Measurements from ENCODE around the gene PRDM16. TPM values are rescaled to one million over a fixed set of nuclear protein-coding genes. Genes with fewer than 3 reads are reported as not detected.

PRDM16 gene
- total and polyA plus RNA-seq, 4 donors: 0.05 to 0.67 (median 0.19) TPM

- Histone ChIP-seq H3K36me3 (ENCODE audit: control insufficient read depth in 4 of 4, insufficient read depth in 3 of 4, low read depth in 1 of 4, low read length in 3 of 4) (no peaks in the 10 kb centered on the region), H3K4me1 (ENCODE audit: control insufficient read depth in 4 of 4, insufficient read depth in 4 of 4, low read length in 3 of 4) (no peaks in the 10 kb centered on the region), H3K27me3 (ENCODE audit: control insufficient read depth in 4 of 4, insufficient read depth in 4 of 4, low read length in 3 of 4) (peaks cover 0 to 12% (median 7%) of the 10 kb centered on the region in 4 donors), H3K27ac (ENCODE audit: low read depth in 1 of 2, low read length in 2 of 2) (no peak overlapping the region), H3K4me3 (ENCODE audit: low read depth in 1 of 3, low read length in 3 of 3) (no peak overlapping the region), H3K9me3 (ENCODE audit: control insufficient read depth in 4 of 4, low read length in 3 of 4) (no peaks in the 10 kb centered on the region), H3K9ac (ENCODE audit: low read depth in 1 of 2, low read length in 2 of 2) (no peak overlapping the region)
- no peak for DNase-seq (ENCODE audit: low spot score)
- 77% methylated on average over 17 of the region's 17 CpGs for WGBS
- TF ChIP-seq HNF4G (IDR thresholded peaks at IDR 0.05): no peak
- TF ChIP-seq, protein P1, sequence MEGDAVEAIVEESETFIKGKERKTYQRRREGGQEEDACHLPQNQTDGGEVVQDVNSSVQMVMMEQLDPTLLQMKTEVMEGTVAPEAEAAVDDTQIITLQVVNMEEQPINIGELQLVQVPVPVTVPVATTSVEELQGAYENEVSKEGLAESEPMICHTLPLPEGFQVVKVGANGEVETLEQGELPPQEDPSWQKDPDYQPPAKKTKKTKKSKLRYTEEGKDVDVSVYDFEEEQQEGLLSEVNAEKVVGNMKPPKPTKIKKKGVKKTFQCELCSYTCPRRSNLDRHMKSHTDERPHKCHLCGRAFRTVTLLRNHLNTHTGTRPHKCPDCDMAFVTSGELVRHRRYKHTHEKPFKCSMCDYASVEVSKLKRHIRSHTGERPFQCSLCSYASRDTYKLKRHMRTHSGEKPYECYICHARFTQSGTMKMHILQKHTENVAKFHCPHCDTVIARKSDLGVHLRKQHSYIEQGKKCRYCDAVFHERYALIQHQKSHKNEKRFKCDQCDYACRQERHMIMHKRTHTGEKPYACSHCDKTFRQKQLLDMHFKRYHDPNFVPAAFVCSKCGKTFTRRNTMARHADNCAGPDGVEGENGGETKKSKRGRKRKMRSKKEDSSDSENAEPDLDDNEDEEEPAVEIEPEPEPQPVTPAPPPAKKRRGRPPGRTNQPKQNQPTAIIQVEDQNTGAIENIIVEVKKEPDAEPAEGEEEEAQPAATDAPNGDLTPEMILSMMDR (IDR thresholded peaks at IDR 0.05; ENCODE audit: low read depth, low read length, missing input control): no peak
- TF ChIP-seq, protein P2, sequence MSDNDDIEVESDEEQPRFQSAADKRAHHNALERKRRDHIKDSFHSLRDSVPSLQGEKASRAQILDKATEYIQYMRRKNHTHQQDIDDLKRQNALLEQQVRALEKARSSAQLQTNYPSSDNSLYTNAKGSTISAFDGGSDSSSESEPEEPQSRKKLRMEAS (IDR thresholded peaks at IDR 0.05): no peak
- no peak for TF ChIP-seq REST (IDR thresholded peaks at IDR 0.05)
- TF ChIP-seq HNF4A (conservative IDR thresholded peaks at IDR 0.05): no peak
- no peak for TF ChIP-seq GABPA (IDR thresholded peaks at IDR 0.05 in 1 of 2, conservative IDR thresholded peaks at IDR 0.05 in 1 of 2)
- TF ChIP-seq RAD21 (IDR thresholded peaks at IDR 0.05): no peak
Measured at GRCh38 chr1:3387401-3387800, 318.4 kb downstream of the PRDM16 start.

DNA sequence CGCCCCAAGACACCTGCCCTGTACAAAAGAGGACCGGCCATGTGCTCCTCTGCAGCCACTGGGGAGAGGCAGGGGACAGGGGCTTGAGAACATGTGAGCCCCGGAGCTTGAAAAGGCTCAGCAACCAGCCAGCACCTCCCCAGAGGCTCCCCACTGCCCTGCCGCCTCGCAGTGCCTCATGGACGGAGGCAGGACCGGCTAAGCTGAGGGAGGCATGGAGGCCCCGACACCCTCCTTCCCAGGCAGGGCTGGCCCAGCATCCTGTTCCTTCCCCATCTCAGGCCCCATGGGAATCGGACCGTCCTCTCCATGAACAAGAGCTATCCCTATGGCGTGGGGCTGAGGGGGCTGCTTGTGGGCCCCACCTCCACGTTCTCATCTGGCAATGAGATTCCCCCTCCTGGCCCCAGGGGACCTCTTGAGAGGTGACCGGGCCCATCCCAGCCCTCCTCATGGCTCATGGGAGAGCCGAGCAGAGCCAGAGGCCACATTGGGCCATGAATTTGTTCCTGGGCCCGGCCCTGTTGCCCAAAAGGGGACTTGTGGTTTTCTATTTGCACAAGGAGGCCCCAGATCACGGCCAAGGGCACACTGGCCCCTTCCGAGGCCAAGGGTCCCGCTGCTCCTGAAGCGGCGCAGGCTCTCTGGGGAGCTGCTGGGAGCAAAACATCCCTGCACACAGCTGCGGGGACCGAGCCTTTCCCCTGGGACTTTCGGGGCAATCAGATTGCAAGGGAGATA is 320.3 kb downstream of the PRDM16 start:
- WGBS: 72% methylated on average over 23 of the region's 23 CpGs
- H3K9ac ChIP-seq (ENCODE audit: low read depth in 1 of 2, low read length in 2 of 2): no peak overlapping the region
- no peak for DNase-seq (ENCODE audit: low spot score)
- H3K27me3 ChIP-seq (ENCODE audit: control insufficient read depth in 4 of 4, insufficient read depth in 4 of 4, low read length in 3 of 4): peaks cover 0 to 16% (median 11%) of the 10 kb centered on the region in 4 donors
- H3K27ac ChIP-seq (ENCODE audit: low read depth in 1 of 2, low read length in 2 of 2): no peak overlapping the region
- H3K9me3 ChIP-seq (ENCODE audit: control insufficient read depth in 4 of 4, low read length in 3 of 4): no peaks in the 10 kb centered on the region
- no peak overlapping the region for H3K4me3 ChIP-seq (ENCODE audit: low read depth in 1 of 3, low read length in 3 of 3)
- H3K4me1 ChIP-seq (ENCODE audit: control insufficient read depth in 4 of 4, insufficient read depth in 4 of 4, low read length in 3 of 4): peaks cover 0 to 4% (median 0%) of the 10 kb centered on the region in 4 donors
- H3K36me3 ChIP-seq (ENCODE audit: control insufficient read depth in 4 of 4, insufficient read depth in 3 of 4, low read depth in 1 of 4, low read length in 3 of 4): no peaks in the 10 kb centered on the region
- TF ChIP-seq SP1 (IDR thresholded peaks at IDR 0.05): no peak
- no peak for TF ChIP-seq FOXA1 (IDR thresholded peaks at IDR 0.05)
- no peak for TF ChIP-seq HNF4G (IDR thresholded peaks at IDR 0.05)
- no peak for TF ChIP-seq REST (IDR thresholded peaks at IDR 0.05)
- no peak for TF ChIP-seq TAF1 (conservative IDR thresholded peaks at IDR 0.05)
- TF ChIP-seq RXRA (IDR thresholded peaks at IDR 0.05): no peak
- TF ChIP-seq JUND (IDR thresholded peaks at IDR 0.05): no peak
- no peak for TF ChIP-seq FOXA2 (IDR thresholded peaks at IDR 0.05)
- TF ChIP-seq YY1 (IDR thresholded peaks at IDR 0.05): no peak
- TF ChIP-seq, protein P2 (IDR thresholded peaks at IDR 0.05): no peak
- TF ChIP-seq, protein P1 (IDR thresholded peaks at IDR 0.05; ENCODE audit: low read depth, low read length, missing input control): no peak
- TF ChIP-seq GABPA (IDR thresholded peaks at IDR 0.05 in 1 of 2, conservative IDR thresholded peaks at IDR 0.05 in 1 of 2): no peak
- TF ChIP-seq NR2F2 (IDR thresholded peaks at IDR 0.05): no peak
- no peak for TF ChIP-seq RAD21 (IDR thresholded peaks at IDR 0.05)
- TF ChIP-seq EGR1 (IDR thresholded peaks at IDR 0.05; ENCODE audit: low read depth in 2 of 2): no peak
- TF ChIP-seq ATF3 (IDR thresholded peaks at IDR 0.05): no peak
- no peak for TF ChIP-seq HNF4A (conservative IDR thresholded peaks at IDR 0.05)
